Left ventricle myocardium inferior (tissue), 1 donor: ENCODE measurements around the gene EIF3B. TPM values are rescaled to one million over a fixed set of nuclear protein-coding genes. Genes with fewer than 3 reads are reported as not detected.
"Not testable (repeated sequence)": the region's sequence is repeated elsewhere in the genome, so short reads cannot be mapped to it uniquely, and the experiment has no call there.

Experiments used
- DNase-seq: peaks from one replicate; pipeline ENCODE4 v3.0.0-alpha.2; 2020
- H3K27ac ChIP-seq: fragments of 200-600 bp; replicated peaks from 2 replicates; pipeline ENCODE4 v1.8.0; 2021
- H3K27me3 ChIP-seq: fragments of 200-600 bp; 2 replicates; pipeline ENCODE4 v1.8.0; 2021; ENCODE audit warnings: low read depth
- H3K36me3 ChIP-seq: fragments of 200-600 bp; 2 replicates; pipeline ENCODE4 v1.8.0; 2021
- H3K4me1 ChIP-seq: fragments of 200-600 bp; 2 replicates; pipeline ENCODE4 v1.8.0; 2021
- H3K4me3 ChIP-seq: fragments of 200-600 bp; 2 replicates; pipeline ENCODE4 v1.8.0; 2021; ENCODE audit warnings: mild to moderate bottlenecking, moderate library complexity
- H3K9me3 ChIP-seq: fragments of 200-600 bp; replicated peaks from 2 replicates; pipeline ENCODE4 v1.8.0; 2021
- intact Hi-C: fragments of 100-400 bp; cut with micrococcal nuclease; formaldehyde crosslinking; loops from one replicate; pipeline ENCODE4 v1.11.0; 2022
- total RNA-seq: library from RNA; stranded (reverse); fragmentation: NEBNext Ultra II Directional; extraction: Animal tissue kit (Norgen Biotek cat#: 25700); gene quantifications from one replicate; pipeline ENCODE4 v1.2.1, GENCODE V29; 2021
- TF ChIP-seq, protein P1 (sequence below): fragments of 200-600 bp; IDR thresholded peaks from 2 replicates; pipeline ENCODE4 v1.8.0; 2021; ENCODE audit warnings: antibody characterized with exemption, mild to moderate bottlenecking, borderline replicate concordance
- donor health status: DM: no; HTN: yes; CAD: no; lungs with severe emphysema.

Gene EIF3B
- total RNA-seq, 1 donor from 2014 or later, result 68.9 TPM

- no peaks in the 10 kb centered on the region for H3K9me3 ChIP-seq
- no peaks in the 10 kb centered on the region for H3K27me3 ChIP-seq
- peaks cover 26% of the 10 kb centered on the region for H3K4me1 ChIP-seq
- peaks cover 10% of the 10 kb centered on the region for H3K36me3 ChIP-seq
- no peak for DNase-seq
- intact Hi-C loops, result no loop called here
- H3K27ac ChIP-seq, result no peak overlapping the region
- no peak overlapping the region for H3K4me3 ChIP-seq
- TF ChIP-seq, protein P1, sequence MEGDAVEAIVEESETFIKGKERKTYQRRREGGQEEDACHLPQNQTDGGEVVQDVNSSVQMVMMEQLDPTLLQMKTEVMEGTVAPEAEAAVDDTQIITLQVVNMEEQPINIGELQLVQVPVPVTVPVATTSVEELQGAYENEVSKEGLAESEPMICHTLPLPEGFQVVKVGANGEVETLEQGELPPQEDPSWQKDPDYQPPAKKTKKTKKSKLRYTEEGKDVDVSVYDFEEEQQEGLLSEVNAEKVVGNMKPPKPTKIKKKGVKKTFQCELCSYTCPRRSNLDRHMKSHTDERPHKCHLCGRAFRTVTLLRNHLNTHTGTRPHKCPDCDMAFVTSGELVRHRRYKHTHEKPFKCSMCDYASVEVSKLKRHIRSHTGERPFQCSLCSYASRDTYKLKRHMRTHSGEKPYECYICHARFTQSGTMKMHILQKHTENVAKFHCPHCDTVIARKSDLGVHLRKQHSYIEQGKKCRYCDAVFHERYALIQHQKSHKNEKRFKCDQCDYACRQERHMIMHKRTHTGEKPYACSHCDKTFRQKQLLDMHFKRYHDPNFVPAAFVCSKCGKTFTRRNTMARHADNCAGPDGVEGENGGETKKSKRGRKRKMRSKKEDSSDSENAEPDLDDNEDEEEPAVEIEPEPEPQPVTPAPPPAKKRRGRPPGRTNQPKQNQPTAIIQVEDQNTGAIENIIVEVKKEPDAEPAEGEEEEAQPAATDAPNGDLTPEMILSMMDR, result no peak
These were observed 42.2 kb upstream of the EIF3B start for GRCh38 chr7:2312267-2312929.

GRCh38 chr7:2313450-2314208, 41.0 kb upstream of the EIF3B start:
- no peak for DNase-seq

DNA sequence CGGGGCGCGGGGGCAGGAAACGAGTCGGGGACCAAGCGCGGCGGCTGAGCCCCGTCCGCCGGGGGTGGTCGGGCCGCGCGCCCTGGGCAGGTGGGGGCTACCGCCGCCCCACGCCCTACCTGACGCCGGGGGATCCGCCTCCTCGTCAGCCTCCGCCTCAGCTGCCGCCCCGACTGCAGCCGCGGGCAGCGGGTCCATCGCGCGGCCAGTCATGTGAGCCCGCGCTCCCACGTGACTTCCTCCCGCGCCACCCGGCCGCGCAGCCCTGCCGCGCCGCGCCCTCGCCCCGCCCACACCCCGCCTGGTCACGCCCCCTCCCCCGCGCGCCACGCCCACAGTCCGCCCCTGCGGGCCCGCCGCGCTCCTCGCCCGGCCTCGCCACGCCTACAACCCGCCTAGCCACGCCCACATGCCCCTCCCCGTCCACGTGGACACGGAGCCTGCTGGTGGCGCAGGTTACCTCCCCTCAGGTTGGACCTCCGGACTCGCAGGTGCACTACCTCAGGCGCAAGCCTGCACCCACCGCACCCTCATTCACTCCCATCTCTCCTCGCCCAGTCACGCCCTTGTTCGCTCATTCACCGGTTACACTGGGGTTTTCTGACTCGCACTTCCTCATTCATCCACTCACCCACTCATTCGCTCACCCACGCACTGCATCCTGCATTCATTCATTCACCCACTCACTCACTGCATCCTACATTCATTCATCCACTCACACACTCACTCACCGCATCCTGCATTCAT, 40.2 kb upstream of the EIF3B start, which contains the start of gene SNX8:
Gene SNX8, minus strand, starts transcription at position 233 of the 747 bp plus-strand sequence. Its CDS starts 20 bp downstream, at position 213.
- Histone ChIP-seq H3K27me3 (no peaks in the 10 kb centered on the region), H3K4me3 (peak within 1 kb of the TSS; percentile 94), H3K36me3 (peaks cover 6% of the 10 kb centered on the region), H3K27ac (peak within 1 kb of the TSS; percentile 75), H3K9me3 (no peaks in the 10 kb centered on the region), H3K4me1 (peaks cover 26% of the 10 kb centered on the region)
- TF ChIP-seq, protein P1, result no peak
- intact Hi-C loops, result no loop called here
- DNase-seq, result peak; percentile 90

More at GRCh38 chr7:2313450-2314208, 41.0 kb upstream of the EIF3B start:
- TF ChIP-seq, protein P1, result no peak
- Histone ChIP-seq H3K36me3 (peaks cover 10% of the 10 kb centered on the region), H3K4me3 (peak overlapping the region; percentile 94), H3K27me3 (no peaks in the 10 kb centered on the region), H3K4me1 (peaks cover 26% of the 10 kb centered on the region), H3K27ac (peak overlapping the region; percentile 75), H3K9me3 (no peaks in the 10 kb centered on the region)
- intact Hi-C loops, result no loop called here

DNA sequence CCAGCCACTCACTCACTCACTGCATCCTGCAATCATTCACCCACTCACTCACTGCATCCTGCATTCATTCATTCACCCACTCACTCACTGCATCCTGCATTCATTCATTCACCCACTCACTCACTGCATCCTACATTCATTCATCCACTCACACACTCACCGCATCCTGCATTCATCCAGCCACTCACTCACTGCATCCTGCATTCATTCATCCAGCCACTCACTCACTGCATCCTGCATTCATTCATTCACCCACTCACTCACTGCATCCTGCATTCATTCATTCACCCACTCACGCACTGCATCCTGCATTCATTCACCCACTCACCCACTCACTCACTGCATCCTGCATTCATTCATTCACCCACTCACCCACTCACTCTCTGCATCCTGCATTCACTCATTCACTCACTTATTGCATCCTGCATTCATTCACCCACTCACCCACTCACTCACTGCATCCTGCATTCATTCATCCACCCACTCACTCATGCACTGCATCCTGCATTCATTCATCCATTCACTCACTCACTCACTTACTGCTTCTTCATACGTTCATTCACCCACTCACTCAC, 39.6 kb upstream of the EIF3B start:
- intact Hi-C loops, result not testable (repeated sequence)

DNA sequence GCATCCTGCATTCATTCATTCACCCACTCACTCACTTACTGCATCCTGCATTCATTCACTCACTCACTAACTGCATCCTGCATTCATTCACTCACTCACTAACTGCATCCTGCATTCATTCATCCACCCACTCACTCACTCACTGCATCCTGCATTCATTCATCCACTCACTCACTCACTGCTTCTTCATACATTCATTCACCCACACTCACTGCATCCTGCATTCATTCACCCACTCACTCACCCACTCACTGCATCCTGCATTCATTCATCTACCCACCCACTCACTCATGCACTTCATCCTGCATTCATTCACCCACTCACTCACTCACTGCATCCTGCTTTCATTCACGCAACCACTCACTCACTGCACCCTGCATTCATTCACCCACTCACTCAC, 38.8 kb upstream of the EIF3B start:
- Histone ChIP-seq H3K9me3 (no peaks in the 10 kb centered on the region), H3K4me3 (no peak overlapping the region), H3K27ac (no peak overlapping the region), H3K4me1 (peaks cover 26% of the 10 kb centered on the region), H3K36me3 (no peaks in the 10 kb centered on the region), H3K27me3 (no peaks in the 10 kb centered on the region)
- TF ChIP-seq, protein P1, result no peak
- intact Hi-C loops, result no loop called here
- DNase-seq, result no peak

More for the DNA sequence above, 39.6 kb upstream of the EIF3B start:
- not testable (repeated sequence) for DNase-seq, H3K27me3 ChIP-seq, H3K36me3 ChIP-seq, H3K27ac ChIP-seq, H3K9me3 ChIP-seq
- H3K4me1 ChIP-seq, result peaks cover 26% of the 10 kb centered on the region
- H3K4me3 ChIP-seq, result peak overlapping the region; percentile 94
